ENCODE results near the gene CAVIN2. TPM values are rescaled to one million over a fixed set of nuclear protein-coding genes. Genes with fewer than 3 reads are reported as not detected.

CAVIN2 gene
- total and polyA plus RNA-seq, 9 of the 15 experiments (the other 6 are each of a cell fraction or from before 2014, with no cell fraction given) = 20.6 to 92.4 (median 69.0) TPM

DNA sequence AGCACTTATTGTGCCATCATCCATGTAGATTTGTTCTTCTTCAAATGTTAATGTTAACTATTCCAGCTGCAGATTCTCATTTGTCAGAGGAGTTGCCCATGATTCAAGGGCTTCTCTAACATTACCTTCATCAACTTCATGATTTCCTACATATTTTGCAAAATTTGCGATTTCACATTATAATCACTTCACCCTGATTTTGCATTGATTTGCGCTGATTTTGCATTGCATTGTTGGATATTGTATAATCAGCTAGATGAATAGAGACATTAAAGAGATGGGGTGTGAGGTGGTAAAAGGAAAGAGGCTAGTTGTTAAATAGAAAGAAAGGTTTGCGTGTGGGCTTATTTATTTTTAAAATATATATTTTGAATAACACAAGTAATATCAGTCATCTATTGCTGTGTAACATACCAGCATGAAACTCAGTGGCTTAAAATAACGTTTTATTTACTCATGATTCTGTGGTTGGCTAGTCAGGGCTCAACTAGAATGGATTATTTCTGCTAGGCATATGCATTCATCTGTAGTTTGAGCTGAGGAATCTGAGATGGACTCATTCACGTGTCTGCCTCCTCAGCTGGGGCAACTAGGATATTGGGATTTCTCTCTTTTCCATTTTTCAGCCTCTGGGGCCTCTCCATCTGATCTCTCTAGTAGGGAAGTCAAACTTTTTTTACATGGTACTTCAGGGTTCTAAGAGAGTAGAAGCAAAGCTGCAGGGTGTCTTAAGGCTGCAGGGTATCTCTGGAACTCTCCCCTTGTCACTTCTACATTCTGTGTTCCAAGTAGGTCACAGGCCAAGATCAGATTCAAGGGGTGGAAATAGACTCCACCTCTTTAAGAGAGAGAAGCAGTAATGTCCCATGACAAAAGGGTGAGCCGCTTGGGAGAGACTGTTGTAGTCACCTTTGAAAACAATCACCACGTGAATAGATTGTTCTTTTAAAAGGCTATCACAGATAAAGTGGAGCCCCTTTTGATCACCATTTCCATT, 2.2 kb upstream of the CAVIN2 start (continued):
- TF ChIP-seq OTX1 (CRISPR knock-in tag; IDR thresholded peaks at IDR 0.05) (no peak), ZNF316 (IDR thresholded peaks at IDR 0.05) (peak; percentile 20; the same call in 1 of the 2 replicates), FOSL1 (tag; conservative IDR thresholded peaks at IDR 0.05) (no peak), ATF7 (IDR thresholded peaks at IDR 0.05) (peak; percentile 83), LCOR (CRISPR knock-in tag; IDR thresholded peaks at IDR 0.05) (no peak), ZNF583 (CRISPR knock-in tag; IDR thresholded peaks at IDR 0.05) (no peak), HCFC1 (IDR thresholded peaks at IDR 0.05; ENCODE audit: low read depth, low read length) (no peak)
- TF ChIP-seq, protein P1, sequence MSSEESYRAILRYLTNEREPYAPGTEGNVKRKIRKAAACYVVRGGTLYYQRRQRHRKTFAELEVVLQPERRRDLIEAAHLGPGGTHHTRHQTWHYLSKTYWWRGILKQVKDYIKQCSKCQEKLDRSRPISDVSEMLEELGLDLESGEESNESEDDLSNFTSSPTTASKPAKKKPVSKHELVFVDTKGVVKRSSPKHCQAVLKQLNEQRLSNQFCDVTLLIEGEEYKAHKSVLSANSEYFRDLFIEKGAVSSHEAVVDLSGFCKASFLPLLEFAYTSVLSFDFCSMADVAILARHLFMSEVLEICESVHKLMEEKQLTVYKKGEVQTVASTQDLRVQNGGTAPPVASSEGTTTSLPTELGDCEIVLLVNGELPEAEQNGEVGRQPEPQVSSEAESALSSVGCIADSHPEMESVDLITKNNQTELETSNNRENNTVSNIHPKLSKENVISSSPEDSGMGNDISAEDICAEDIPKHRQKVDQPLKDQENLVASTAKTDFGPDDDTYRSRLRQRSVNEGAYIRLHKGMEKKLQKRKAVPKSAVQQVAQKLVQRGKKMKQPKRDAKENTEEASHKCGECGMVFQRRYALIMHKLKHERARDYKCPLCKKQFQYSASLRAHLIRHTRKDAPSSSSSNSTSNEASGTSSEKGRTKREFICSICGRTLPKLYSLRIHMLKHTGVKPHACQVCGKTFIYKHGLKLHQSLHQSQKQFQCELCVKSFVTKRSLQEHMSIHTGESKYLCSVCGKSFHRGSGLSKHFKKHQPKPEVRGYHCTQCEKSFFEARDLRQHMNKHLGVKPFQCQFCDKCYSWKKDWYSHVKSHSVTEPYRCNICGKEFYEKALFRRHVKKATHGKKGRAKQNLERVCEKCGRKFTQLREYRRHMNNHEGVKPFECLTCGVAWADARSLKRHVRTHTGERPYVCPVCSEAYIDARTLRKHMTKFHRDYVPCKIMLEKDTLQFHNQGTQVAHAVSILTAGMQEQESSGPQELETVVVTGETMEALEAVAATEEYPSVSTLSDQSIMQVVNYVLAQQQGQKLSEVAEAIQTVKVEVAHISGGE (CRISPR knock-in tag; IDR thresholded peaks at IDR 0.05) = no peak
- TF ChIP-seq, protein P2, sequence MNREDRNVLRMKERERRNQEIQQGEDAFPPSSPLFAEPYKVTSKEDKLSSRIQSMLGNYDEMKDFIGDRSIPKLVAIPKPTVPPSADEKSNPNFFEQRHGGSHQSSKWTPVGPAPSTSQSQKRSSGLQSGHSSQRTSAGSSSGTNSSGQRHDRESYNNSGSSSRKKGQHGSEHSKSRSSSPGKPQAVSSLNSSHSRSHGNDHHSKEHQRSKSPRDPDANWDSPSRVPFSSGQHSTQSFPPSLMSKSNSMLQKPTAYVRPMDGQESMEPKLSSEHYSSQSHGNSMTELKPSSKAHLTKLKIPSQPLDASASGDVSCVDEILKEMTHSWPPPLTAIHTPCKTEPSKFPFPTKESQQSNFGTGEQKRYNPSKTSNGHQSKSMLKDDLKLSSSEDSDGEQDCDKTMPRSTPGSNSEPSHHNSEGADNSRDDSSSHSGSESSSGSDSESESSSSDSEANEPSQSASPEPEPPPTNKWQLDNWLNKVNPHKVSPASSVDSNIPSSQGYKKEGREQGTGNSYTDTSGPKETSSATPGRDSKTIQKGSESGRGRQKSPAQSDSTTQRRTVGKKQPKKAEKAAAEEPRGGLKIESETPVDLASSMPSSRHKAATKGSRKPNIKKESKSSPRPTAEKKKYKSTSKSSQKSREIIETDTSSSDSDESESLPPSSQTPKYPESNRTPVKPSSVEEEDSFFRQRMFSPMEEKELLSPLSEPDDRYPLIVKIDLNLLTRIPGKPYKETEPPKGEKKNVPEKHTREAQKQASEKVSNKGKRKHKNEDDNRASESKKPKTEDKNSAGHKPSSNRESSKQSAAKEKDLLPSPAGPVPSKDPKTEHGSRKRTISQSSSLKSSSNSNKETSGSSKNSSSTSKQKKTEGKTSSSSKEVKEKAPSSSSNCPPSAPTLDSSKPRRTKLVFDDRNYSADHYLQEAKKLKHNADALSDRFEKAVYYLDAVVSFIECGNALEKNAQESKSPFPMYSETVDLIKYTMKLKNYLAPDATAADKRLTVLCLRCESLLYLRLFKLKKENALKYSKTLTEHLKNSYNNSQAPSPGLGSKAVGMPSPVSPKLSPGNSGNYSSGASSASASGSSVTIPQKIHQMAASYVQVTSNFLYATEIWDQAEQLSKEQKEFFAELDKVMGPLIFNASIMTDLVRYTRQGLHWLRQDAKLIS (CRISPR knock-in tag; IDR thresholded peaks at IDR 0.05) = no peak
- TF ChIP-seq, protein P3, sequence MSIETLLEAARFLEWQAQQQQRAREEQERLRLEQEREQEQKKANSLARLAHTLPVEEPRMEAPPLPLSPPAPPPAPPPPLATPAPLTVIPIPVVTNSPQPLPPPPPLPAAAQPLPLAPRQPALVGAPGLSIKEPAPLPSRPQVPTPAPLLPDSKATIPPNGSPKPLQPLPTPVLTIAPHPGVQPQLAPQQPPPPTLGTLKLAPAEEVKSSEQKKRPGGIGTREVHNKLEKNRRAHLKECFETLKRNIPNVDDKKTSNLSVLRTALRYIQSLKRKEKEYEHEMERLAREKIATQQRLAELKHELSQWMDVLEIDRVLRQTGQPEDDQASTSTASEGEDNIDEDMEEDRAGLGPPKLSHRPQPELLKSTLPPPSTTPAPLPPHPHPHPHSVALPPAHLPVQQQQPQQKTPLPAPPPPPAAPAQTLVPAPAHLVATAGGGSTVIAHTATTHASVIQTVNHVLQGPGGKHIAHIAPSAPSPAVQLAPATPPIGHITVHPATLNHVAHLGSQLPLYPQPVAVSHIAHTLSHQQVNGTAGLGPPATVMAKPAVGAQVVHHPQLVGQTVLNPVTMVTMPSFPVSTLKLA (conservative IDR thresholded peaks at IDR 0.05) = peak; percentile 22 to 35; a peak in 2 of 4 replicates
- TF ChIP-seq, protein P4, sequence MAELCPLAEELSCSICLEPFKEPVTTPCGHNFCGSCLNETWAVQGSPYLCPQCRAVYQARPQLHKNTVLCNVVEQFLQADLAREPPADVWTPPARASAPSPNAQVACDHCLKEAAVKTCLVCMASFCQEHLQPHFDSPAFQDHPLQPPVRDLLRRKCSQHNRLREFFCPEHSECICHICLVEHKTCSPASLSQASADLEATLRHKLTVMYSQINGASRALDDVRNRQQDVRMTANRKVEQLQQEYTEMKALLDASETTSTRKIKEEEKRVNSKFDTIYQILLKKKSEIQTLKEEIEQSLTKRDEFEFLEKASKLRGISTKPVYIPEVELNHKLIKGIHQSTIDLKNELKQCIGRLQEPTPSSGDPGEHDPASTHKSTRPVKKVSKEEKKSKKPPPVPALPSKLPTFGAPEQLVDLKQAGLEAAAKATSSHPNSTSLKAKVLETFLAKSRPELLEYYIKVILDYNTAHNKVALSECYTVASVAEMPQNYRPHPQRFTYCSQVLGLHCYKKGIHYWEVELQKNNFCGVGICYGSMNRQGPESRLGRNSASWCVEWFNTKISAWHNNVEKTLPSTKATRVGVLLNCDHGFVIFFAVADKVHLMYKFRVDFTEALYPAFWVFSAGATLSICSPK (IDR thresholded peaks at IDR 0.05; ENCODE audit: borderline replicate concordance) = no peak
- TF ChIP-seq, protein P5, sequence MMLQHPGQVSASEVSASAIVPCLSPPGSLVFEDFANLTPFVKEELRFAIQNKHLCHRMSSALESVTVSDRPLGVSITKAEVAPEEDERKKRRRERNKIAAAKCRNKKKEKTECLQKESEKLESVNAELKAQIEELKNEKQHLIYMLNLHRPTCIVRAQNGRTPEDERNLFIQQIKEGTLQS (IDR thresholded peaks at IDR 0.05) = peak; percentile 9; the same call in 1 of the 2 replicates
- TF ChIP-seq, protein P5 (CRISPR knock-in tag; conservative IDR thresholded peaks at IDR 0.05) = no peak

All from K562 (cell line).